VCaP (cell line): ENCODE results near the gene OR2A7.
"Not testable (repeated sequence)": the region's sequence is repeated elsewhere in the genome, so short reads cannot be mapped to it uniquely, and the experiment has no call there.

Source experiments
- H3K27ac ChIP-seq: fragments of 450-650 bp; 2 replicates; pipeline ENCODE4 v1.5.1; 2017
- CTCF ChIP-seq: fragments of 450-650 bp; conservative IDR thresholded peaks from 2 replicates; pipeline ENCODE4 v1.5.1; 2017; ENCODE audit warnings: mild to moderate bottlenecking, moderate library complexity

The OR2A7 gene

GRCh38 chr7:144256112-144256511 is 8.5 kb downstream of the OR2A7 start:
- no peak for TF ChIP-seq CTCF
- no peak overlapping the region for H3K27ac ChIP-seq

- H3K27ac ChIP-seq, result no peak overlapping the region
- TF ChIP-seq CTCF, result no peak
Measured at GRCh38 chr7:144255471-144255897, 9.1 kb downstream of the OR2A7 start.

DNA sequence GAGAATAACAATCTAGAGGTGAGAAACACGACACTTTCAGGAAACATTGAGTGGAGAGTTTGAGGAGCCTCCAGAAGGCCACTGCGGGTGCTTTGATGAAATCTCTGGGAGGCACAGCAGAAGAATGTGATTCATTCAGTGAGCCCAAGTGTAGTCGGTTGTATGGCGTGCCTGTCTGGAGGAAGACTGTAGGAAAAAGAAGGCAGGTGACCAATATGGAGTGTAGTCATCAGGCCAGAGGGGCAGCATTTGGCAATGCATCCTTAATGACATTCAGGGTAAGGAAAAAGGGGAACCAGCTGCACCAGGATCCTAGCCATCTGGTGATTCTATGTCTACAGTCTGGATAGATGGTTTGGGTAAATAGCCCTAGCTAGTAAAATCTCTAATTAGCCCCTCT is 12.3 kb downstream of the OR2A7 start:
- not testable (repeated sequence) for H3K27ac ChIP-seq

DNA sequence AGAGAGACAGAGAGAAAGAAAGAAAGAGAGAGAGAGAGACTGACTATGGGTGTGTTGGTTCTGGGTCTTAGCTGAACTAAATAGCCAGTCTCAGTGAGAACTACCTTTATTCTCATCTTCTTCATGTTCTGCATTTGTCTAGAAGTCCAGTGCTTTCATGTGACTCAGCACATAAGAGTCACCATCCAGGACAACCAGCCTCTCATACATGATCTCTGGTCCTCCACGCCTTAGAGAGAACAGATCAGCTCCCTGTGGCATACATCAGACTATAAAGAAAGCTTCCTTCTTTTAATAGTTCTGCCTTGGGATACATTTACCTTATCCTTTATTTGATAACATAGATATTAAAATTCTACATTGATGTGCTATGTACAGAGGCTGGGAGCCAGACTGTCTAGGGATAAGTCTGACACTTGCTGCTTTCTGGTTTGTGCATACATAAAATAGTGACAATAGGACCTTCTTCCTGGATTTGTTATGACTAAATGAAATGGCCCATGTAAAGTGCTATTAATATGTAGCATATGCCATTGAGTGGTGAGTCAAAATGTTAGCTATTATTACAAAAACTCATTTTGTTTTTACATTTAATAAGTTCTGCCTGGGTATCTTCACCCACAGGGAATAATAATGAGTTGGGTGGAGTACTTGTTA is 16.8 kb downstream of the OR2A7 start:
- not testable (repeated sequence) for H3K27ac ChIP-seq

DNA sequence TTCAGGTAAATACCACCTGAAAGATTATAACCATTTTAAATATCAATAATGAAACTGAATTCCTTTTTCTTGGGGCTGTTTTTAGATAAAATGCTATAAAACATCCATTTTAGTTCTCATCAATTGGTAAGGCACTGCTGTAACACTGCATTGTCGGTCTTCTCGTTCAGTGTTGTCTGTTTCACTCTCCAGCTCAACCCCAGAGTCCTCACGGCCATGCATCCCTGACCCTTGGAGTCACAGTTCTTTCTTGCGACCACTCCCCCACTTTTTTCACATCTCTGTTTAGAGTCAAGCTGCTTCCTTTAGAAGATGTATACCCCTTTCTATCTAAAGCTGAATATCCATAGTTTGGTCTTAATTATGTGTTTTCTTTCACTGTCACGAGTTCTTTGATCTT is 17.6 kb downstream of the OR2A7 start:
- not testable (repeated sequence) for H3K27ac ChIP-seq

- H3K27ac ChIP-seq, result not testable (repeated sequence)
Measured at GRCh38 chr7:144245372-144245771, 19.2 kb downstream of the OR2A7 start.

DNA sequence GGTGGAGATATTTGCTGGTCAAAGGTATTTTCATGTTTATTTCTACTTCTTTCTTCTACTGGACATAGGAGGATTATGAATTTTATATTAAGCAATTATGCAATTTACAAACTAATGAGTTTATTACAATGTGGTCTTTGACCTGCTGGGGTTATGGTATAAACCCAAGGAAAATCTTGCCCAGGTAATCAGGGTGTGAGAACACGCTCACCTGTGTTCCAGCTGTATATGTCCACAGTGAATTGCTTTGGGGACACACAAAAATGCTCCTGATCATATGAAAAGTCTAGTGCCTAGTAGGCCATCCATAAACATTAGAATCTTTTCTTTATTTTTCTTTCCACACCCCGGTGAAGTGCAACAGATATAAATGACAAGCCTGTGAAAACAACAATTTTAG is 25.2 kb downstream of the OR2A7 start, which contains the start of gene OR2A42:
OR2A42 (minus strand) TSS at position 241 of the 400 bp plus-strand sequence. CDS start 6,762 bp downstream, outside the sequence.
- not testable (repeated sequence) for H3K27ac ChIP-seq

DNA sequence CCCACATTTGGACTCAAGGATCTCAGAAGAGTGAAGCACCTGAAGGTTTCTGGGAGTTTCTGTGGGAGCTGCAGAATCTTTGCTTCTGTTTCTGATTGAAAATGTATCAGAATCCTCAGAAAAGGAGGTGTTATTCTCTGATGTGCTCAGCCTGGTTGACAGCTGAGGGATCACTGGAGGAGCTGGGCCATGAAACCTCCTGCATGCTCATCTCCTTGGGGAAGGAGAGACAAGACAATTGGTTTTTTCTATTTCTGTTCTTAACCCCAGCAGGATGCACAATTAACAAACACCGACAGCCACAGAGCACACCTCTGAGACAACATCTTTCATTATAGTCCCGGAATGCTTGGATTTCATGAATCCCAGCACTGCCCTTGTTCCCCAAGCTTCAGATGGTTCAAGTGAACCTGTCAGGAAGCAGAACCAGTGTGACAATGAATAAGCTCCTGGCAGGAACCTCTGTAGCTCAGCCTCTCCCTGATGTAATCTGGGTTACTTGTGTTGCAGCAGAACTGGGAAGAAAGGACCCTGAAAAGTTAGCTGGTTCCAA is 26.0 kb downstream of the OR2A7 start:
- H3K27ac ChIP-seq, result not testable (repeated sequence)

- not testable (repeated sequence) for H3K27ac ChIP-seq
Measured at GRCh38 chr7:144233039-144233438, 31.6 kb downstream of the OR2A7 start.

GRCh38 chr7:144231027-144231426 is 33.6 kb downstream of the OR2A7 start:
- not testable (repeated sequence) for H3K27ac ChIP-seq

- H3K27ac ChIP-seq, result not testable (repeated sequence)
Measured at GRCh38 chr7:144228810-144229209, 35.8 kb downstream of the OR2A7 start.

DNA sequence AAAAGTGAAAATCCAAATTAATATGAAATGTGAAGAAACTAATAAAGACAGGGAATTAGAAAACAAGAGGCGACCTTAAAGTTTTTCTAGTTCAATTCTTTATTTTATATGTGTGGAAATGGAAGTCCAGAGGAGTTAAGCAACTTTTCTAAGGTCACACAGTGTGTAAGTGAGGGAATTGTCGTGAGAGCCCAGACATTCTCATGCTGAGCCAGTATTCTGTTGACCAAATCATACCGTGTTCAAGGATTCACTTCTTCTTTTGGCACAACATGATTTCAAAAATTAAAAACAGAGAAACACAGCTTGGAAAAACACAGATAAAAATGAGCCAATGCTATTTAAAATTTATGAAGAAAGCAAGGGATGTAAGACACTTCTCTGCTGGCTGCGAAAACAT is 37.7 kb downstream of the OR2A7 start:
- not testable (repeated sequence) for H3K27ac ChIP-seq

GRCh38 chr7:144223675-144224074 is 40.9 kb downstream of the OR2A7 start:
- H3K27ac ChIP-seq, result not testable (repeated sequence)

DNA sequence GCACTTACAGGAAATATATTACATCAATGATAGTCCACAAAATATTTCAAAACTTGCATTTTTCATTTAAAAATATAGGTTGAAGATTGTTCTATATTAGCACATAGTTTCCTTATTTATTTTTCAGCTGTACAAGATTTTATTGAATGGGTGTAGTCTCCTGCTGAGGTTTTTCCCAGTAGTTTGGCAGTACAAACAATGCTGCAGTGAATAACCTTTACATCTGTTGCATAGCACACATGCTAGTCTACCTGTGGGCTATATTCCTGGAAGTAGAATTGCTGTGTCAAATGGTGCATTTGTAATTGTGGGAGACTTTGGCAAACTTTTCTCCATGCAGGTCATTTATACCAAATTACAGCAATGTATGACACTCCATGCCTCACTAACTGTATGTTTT is 44.1 kb downstream of the OR2A7 start:
- not testable (repeated sequence) for H3K27ac ChIP-seq

DNA sequence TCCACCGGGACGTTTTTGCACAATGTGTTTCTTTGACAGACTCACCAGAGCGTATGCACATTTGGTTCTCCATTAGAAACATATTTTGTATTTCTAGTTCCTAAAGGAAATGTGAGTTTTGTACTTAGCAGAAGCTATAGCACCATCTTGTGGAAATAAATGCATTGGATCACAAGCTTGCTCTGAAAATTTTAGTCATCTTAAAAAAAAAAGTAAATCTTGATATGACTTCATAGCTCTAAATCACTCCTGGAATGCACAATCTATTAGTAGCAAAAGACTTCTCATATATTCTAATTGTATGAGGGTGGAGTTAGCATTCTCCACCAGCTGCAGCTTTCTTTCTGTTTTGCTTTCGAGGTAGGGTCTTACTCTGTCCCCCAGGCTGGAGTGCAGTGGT is 45.4 kb downstream of the OR2A7 start:
- not testable (repeated sequence) for H3K27ac ChIP-seq

DNA sequence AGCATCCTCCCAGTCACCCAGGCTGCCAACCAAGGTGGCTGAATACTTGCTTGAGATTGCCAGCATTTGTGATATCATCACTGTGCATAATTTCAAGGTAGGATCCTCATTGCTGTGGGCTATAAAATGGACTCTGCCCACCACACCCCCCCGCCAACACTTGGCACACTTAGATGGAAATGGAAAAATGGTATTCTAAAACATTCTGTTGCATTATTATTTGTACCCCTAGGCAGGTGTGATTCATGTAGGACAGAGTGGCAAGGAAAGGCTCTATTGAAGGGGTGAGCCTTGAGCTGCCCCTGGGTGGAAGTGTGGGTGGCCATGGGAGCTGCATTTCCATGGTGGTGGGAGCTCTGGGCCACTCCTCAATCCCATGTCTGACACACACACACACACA is 46.0 kb downstream of the OR2A7 start:
- not testable (repeated sequence) for H3K27ac ChIP-seq

DNA sequence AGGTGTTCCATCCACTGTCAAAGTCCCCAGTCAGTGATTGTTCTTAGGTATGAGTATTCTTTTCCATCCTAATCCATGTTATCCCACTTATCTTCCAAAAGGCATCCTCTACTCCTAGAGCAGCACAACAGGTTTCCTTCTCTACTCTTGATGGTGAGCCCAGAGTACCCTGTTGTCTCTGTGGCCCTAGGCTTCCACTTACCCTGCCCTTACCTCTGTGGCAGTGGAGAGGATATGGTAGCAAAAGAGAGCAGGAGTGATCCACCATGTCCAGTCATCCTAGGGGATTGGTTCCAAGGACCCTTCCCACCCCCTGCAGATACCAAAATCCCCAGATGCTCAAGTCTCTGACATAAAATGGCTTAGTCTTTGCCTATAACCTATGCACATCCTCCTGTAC is 47.4 kb downstream of the OR2A7 start:
- H3K27ac ChIP-seq, result not testable (repeated sequence)
